ENCODE data around the gene SLC38A10. TPM values are rescaled to one million over a fixed set of nuclear protein-coding genes. Genes with fewer than 3 reads are reported as not detected.

Gene SLC38A10
- 10 to 100 TPM; 45.3 to 93.6 (median 52.3) TPM for polyA plus RNA-seq (ENCODE audit: insufficient read depth in 1 of 5, insufficient read length in 5 of 5, low replicate concordance in 1 of 5)
- long read RNA-seq, donor 1, full-length matches to known transcripts: 14 of 14 reads
- long read RNA-seq, donor 1, partial matches to known transcripts: 0 of 14 reads
- long read RNA-seq, donor 1, other reads (novel, unspliced or antisense): 0 of 14 reads
- long read RNA-seq, donor 2, full-length matches to known transcripts: 15 of 15 reads
- long read RNA-seq, donor 2, partial matches to known transcripts: 0 of 15 reads
- long read RNA-seq, donor 2, other reads (novel, unspliced or antisense): 0 of 15 reads
- long read RNA-seq, donor 3, full-length matches to known transcripts: 23 of 23 reads
- long read RNA-seq, donor 3, partial matches to known transcripts: 0 of 23 reads
- long read RNA-seq, donor 3, other reads (novel, unspliced or antisense): 0 of 23 reads
- long read RNA-seq, donor 4, full-length matches to known transcripts: 13 of 13 reads
- long read RNA-seq, donor 4, partial matches to known transcripts: 0 of 13 reads
- long read RNA-seq, donor 4, other reads (novel, unspliced or antisense): 0 of 13 reads
- long read RNA-seq, donor 5, full-length matches to known transcripts: 11 of 11 reads
- long read RNA-seq, donor 5, partial matches to known transcripts: 0 of 11 reads
- long read RNA-seq, donor 5, other reads (novel, unspliced or antisense): 0 of 11 reads
- long read RNA-seq, donor 6, full-length matches to known transcripts: 24 of 30 reads
- long read RNA-seq, donor 6, partial matches to known transcripts: 6 of 30 reads
- long read RNA-seq, donor 6, other reads (novel, unspliced or antisense): 0 of 30 reads
- long read RNA-seq, donor 7, full-length matches to known transcripts: 18 of 30 reads
- long read RNA-seq, donor 7, partial matches to known transcripts: 12 of 30 reads
- long read RNA-seq, donor 7, other reads (novel, unspliced or antisense): 0 of 30 reads
- long read RNA-seq, donor 8, full-length matches to known transcripts: 8 of 18 reads
- long read RNA-seq, donor 8, partial matches to known transcripts: 10 of 18 reads
- long read RNA-seq, donor 8, other reads (novel, unspliced or antisense): 0 of 18 reads

GRCh38 chr17:81295031-81295675 lies at the start of gene SLC38A10:
SLC38A10 (minus strand) TSS chr17:81295307; CDS start chr17:81294921, 386 bp downstream.
- DNase-seq: peak; percentile 84 to 87

DNA sequence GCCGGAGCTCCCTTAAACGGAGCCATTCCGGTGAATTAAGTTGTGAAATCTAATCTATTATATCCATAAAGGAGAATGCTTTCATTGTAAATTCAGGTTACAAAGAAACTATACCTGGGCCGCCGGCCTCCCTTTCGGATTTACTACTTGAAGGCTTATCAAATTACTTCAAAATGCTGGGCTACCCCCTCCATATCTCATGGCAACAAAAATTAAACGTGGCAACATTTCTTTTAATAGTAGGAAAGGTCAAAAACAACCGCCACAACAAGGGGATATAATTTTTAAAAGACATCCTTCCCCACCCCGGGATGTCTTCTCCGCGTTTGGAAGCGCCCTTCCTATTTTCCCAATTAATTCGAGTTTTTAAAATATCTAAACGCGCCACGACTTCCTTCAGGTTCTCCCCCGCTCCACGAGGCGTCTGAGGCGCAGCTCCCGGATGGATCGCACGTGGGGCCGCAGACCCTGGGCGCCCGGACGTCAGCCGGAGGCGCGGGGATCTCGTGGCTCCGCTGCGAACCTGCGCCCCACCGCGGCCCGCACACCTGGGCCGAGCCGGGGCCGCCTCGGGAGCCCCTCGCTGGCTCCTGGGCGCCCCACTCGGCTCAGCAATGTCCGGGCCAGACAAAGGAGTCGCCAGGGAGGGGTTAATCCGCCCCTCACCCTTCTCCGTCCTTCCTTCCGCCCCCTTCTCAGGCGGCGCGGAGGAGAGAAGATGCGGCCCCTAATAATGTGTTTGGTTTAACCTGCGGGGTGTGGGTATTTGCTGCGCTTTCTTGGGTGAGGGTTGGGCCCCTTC lies 47.4 kb upstream of the SLC38A10 start:
- DNase-seq: no peak

GRCh38 chr17:81341516-81342268 lies 46.6 kb upstream of the SLC38A10 start:
- DNase-seq: no peak

DNA sequence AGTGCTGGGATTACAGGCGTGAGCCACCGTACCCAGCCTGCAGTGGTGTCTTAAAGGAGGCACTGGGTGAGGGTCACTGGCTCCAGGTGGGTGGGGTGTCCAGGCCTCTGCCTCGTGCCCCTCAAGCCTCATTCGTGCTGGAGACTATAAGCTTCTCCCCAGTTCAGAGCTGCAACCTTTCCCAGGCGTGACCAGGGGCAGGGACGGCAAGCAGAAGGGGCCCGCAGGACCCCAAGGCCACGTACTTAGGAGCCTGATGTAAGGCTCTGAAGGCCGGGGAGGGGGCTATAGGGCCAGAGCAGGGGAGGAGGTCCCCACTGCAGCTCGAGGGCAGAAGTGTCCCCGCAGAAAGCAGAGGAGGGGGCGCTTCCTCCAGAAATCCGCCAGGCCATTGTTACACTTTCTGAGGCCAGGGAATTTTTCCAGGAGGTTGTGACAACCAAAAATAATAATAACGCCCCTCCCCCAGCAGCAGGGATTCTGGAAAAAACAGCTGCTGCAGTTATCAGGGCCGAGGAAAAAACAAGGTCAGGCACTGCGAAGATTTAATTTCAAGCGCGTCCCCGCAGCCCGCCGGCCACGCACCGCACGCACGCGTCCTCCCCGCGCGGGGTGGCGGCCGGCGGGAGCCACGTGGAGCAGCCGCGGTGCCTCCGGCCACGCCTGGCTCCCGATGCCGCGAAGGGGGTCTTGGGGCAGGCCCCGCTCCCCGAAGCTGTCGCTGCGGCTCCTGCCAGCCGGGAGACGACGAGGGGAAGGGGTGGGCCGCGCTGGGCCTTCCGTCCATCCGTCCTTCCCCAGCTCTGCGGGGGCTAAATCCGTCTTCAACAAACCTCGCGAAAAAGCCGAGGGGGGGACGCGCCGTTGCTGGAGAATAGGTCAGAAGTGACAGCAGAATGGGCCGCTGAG lies 45.8 kb upstream of the SLC38A10 start:
- peak; percentile 75 to 80 for DNase-seq

- DNase-seq: peak; percentile 64 to 70
Measured at GRCh38 chr17:81339534-81340296, 44.6 kb upstream of the SLC38A10 start.

- DNase-seq: no peak
Measured at GRCh38 chr17:81339191-81339533, 44.1 kb upstream of the SLC38A10 start.

DNA sequence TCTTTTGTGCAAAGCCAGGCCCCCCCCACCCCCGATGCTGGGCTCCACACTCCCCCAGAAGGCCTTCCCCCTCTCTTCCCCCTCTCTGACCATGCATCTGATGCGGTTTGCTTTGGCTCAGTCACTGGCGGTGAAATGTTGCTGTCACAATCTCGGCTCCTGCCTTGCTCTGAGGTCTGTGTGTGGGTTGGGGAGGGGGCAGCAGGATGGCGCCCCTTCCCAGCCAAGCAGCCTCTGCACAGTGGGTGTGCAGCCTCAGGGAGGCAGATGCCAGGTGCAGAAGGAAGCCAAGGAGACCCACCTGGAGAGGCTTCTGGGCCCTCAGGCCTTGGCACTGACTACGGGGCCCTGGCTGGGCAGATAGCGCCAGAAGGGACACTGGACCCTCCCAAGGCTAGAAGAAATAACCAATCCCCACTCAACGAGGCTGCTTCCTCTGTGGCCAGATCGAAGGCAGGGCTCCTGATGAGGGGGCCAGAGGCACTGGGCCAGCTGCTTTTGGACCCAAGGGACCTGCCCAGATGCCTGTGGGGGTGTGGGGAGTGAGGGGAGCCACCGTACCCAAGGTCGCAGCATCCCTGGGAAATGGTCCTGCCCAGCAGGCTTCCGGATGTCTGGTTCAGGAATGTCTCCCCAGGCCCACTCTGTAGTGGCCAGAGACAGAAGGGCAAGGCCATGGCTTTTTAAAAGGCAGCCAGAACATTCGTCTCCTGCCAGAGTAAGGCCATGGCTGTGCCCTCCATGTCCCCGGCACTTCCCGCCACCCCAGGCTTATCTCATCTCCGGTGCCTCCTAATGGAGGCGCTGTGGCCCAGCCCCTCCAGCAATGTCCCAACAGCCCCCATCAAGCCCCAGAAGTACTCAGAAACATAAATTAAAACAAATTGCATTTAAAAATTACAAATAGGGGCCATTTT lies 43.4 kb upstream of the SLC38A10 start:
- no peak for DNase-seq

- no peak for DNase-seq
Measured at GRCh38 chr17:81337476-81337879, 42.4 kb upstream of the SLC38A10 start.

DNA sequence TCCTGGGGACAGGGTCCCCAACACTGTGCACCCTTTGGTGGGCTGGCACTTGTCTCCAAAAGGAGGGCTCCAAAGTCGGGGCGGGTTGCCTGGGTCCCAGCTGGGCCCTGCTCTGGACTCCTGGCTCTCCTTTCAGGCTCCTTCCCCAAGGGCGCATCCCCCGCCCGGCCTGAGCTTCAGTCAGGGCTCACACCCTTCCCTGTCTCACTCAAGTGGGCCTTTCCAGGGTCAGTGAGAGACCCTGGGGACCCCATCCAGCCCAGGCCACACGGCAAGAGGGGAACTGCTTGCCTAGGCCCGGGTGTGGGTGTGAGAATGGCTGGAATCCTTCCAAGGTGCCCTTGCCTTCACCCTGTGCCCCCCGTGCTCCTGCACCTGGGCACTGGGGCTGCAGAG lies 41.8 kb upstream of the SLC38A10 start:
- no peak for DNase-seq

- no peak for DNase-seq
Measured at GRCh38 chr17:81336296-81336929, 41.3 kb upstream of the SLC38A10 start.

DNA sequence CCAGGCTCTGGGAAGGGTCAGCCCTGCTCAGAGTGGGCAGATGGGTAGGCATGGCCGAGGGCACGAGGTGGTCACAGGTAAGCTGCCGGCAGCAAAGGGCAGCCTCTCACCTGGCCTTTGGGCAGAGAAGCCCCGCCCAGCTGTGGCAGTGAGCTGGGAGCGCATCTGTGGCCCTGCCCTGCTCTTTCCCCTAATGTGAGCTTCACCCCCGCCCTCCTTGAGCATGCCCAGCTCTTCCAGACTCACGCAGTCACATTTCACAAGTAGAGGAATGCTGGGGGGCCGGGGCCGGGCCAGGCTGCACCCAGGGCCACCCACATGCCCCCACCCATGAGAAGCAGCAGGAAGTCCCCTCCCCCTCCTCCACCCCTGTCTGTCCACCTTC lies 40.7 kb upstream of the SLC38A10 start:
- DNase-seq: no peak

- no peak for DNase-seq
Measured at GRCh38 chr17:81334987-81335772, 40.1 kb upstream of the SLC38A10 start.

- DNase-seq: no peak
Measured at GRCh38 chr17:81334391-81334901, 39.3 kb upstream of the SLC38A10 start.

GRCh38 chr17:81333616-81334368 lies 38.7 kb upstream of the SLC38A10 start:
- no peak for DNase-seq
